GM23338 (cell line): Measurements from ENCODE around the gene MLF1. TPM values are rescaled to one million over a fixed set of nuclear protein-coding genes. Genes with fewer than 3 reads are reported as not detected.

Experiments used
- ATAC-seq: fragments of 200-7000 bp; cut with Tn5 transposase; 3 replicates; pipeline ENCODE4 v1.9.1; 2020
- DNase-seq: peaks from one replicate; pipeline ENCODE4 v3.0.0-alpha.2; 2015; ENCODE audit warnings: low spot score
- H2AFZ ChIP-seq: fragments of 200-600 bp; sonication (generic); 2 replicates; pipeline ENCODE4 v1.8.0; 2016; ENCODE audit warnings: antibody characterized with exemption, mild to moderate bottlenecking, moderate library complexity
- H3F3A ChIP-seq: fragments of 200-600 bp; sonication (generic); replicated peaks from 2 replicates; pipeline ENCODE4 v1.8.0; 2017; ENCODE audit warnings: antibody characterized with exemption, mixed run types, low read depth
- H3K27ac ChIP-seq: fragments of 200-600 bp; sonication (generic); 2 replicates; pipeline ENCODE4 v1.6.1; 2016; ENCODE audit warnings: low read depth
- H3K27me3 ChIP-seq: fragments of 200-600 bp; sonication (generic); 2 replicates; pipeline ENCODE4 v1.8.0; 2016; ENCODE audit warnings: mild to moderate bottlenecking, mixed run types, moderate library complexity; ENCODE audit not compliant: insufficient read depth
- H3K36me3 ChIP-seq: fragments of 200-600 bp; sonication (generic); 2 replicates; pipeline ENCODE4 v1.8.0; 2016; ENCODE audit warnings: mild to moderate bottlenecking; ENCODE audit not compliant: insufficient read depth
- H3K4me1 ChIP-seq: fragments of 200-600 bp; sonication (generic); 2 replicates; pipeline ENCODE4 v1.8.0; 2016; ENCODE audit warnings: mild to moderate bottlenecking, moderate library complexity; ENCODE audit not compliant: insufficient read depth
- H3K4me2 ChIP-seq: fragments of 200-600 bp; sonication (generic); 2 replicates; pipeline ENCODE4 v1.7.1; 2017; ENCODE audit warnings: mixed run types
- H3K4me3 ChIP-seq: fragments of 200-600 bp; sonication (generic); 2 replicates; pipeline ENCODE4 v1.6.1; 2016; ENCODE audit warnings: mixed run types
- H3K79me2 ChIP-seq: fragments of 200-600 bp; sonication (generic); replicated peaks from 2 replicates; pipeline ENCODE4 v1.8.0; 2017; ENCODE audit warnings: mild to moderate bottlenecking; ENCODE audit not compliant: insufficient read depth
- H3K9me2 ChIP-seq: fragments of 200-600 bp; sonication (generic); 2 replicates; pipeline ENCODE4 v1.8.0; 2017; ENCODE audit not compliant: insufficient read depth
- H4K20me1 ChIP-seq: fragments of 200-600 bp; sonication (generic); replicated peaks from 2 replicates; pipeline ENCODE4 v1.8.0; 2017; ENCODE audit warnings: mild to moderate bottlenecking; ENCODE audit not compliant: insufficient read depth
- H3K27ac Mint-ChIP-seq: 2 replicates; pipeline ENCODE4 v1.8.0; 2020; ENCODE audit warnings: inconsistent platforms, mild to moderate bottlenecking, moderate library complexity, mixed read lengths
- H3K27me3 Mint-ChIP-seq: 3 replicates; pipeline ENCODE4 v1.8.0; 2022; ENCODE audit warnings: low read depth, mild to moderate bottlenecking, moderate library complexity, mixed read lengths, inconsistent platforms; ENCODE audit not compliant: insufficient read depth, poor library complexity
- H3K36me3 Mint-ChIP-seq: 3 replicates; pipeline ENCODE4 v1.8.0; 2021; ENCODE audit warnings: low read depth, mild to moderate bottlenecking, inconsistent platforms, moderate library complexity, mixed read lengths
- H3K4me1 Mint-ChIP-seq: 3 replicates; pipeline ENCODE4 v1.8.0; 2020; ENCODE audit warnings: mild to moderate bottlenecking, inconsistent platforms, mixed read lengths
- H3K4me3 Mint-ChIP-seq: 3 replicates; pipeline ENCODE4 v1.8.0; 2021; ENCODE audit warnings: moderate library complexity, mild to moderate bottlenecking, inconsistent platforms, mixed read lengths
- H3K9me3 Mint-ChIP-seq: 3 replicates; pipeline ENCODE4 v1.8.0; 2020; ENCODE audit warnings: moderate library complexity, mild to moderate bottlenecking, inconsistent platforms, mixed read lengths
- CREB1 ChIP-seq: fragments of 250-450 bp; sonication (Bioruptor Pico); IDR thresholded peaks from 2 replicates; pipeline ENCODE4 v1.5.0; 2020; ENCODE audit warnings: low read depth, mild to moderate bottlenecking, moderate library complexity
- CTCF ChIP-seq, 2 experiments: fragments of 200-600 bp in 1 of 2; sonication (generic) in 1 of 2; conservative IDR thresholded peaks; 2 replicates each; pipeline versions ENCODE4 v1.5.1 to v1.6.1; 2016 to 2017; ENCODE audit warnings: antibody characterized with exemption in 2 of 2, low read depth in 2 of 2, mild to moderate bottlenecking in 2 of 2, moderate library complexity in 1 of 2
- EZH2 ChIP-seq: fragments of 200-600 bp; sonication (generic); IDR thresholded peaks from one replicate; pipeline ENCODE4 v1.8.0; 2017; ENCODE audit warnings: antibody characterized with exemption, mild to moderate bottlenecking, low read depth; ENCODE audit not compliant: unreplicated experiment
- POLR2AphosphoS5 ChIP-seq: IDR thresholded peaks from 2 replicates; pipeline ENCODE4 v1.6.1; 2016; ENCODE audit warnings: antibody characterized with exemption, low read depth
- ZNF462 ChIP-seq: fragments of 250-450 bp; sonication (Bioruptor Pico); IDR thresholded peaks from 2 replicates; pipeline ENCODE4 v1.5.0; 2020; ENCODE audit warnings: mild to moderate bottlenecking, moderate library complexity
- polyA plus RNA-seq: library from polyadenylated mRNA; unstranded; fragments of >200 nt; fragmentation: Nextera tagmentation; extraction: Ambion mirVana; gene quantifications from 2 replicates; pipeline ENCODE4 v1.2.1, GENCODE V29; 2016
- total RNA-seq: library from RNA; depleted of rRNA; stranded (reverse); fragments of >200 nt; shearing (Covaris generic); gene quantifications from 2 replicates; pipeline ENCODE4 v1.2.3, GENCODE V29; 2014

Gene MLF1
- total and polyA plus RNA-seq, 2 experiments from 2014 or later = 36.6 to 63.6 TPM

GRCh38 chr3:158539414-158540014 lies 31.5 kb upstream of the MLF1 start (continued):
- no peak for TF ChIP-seq ZNF462

- Mint-ChIP-seq H3K9me3 (no peaks in the 10 kb centered on the region), H3K27me3 (no peaks in the 10 kb centered on the region), H3K4me3 (no peak overlapping the region), H3K4me1 (no peaks in the 10 kb centered on the region), H3K36me3 (no peaks in the 10 kb centered on the region), H3K27ac (no peak overlapping the region)
- TF ChIP-seq CREB1 = no peak
- TF ChIP-seq POLR2AphosphoS5 = no peak
- no peak for TF ChIP-seq CTCF (conservative IDR thresholded peaks at IDR 0.05; ENCODE audit: low read depth in 2 of 2)
- no peak for TF ChIP-seq EZH2
- no peak for DNase-seq
- Histone ChIP-seq H3K79me2 (no peaks in the 10 kb centered on the region), H3K27ac (no peak overlapping the region), H3K9me2 (no peaks in the 10 kb centered on the region), H3K4me3 (no peak overlapping the region), H3K36me3 (no peaks in the 10 kb centered on the region), H3F3A (no peaks in the 10 kb centered on the region), H2AFZ (no peak overlapping the region), H3K4me1 (no peaks in the 10 kb centered on the region), H3K4me2 (no peak overlapping the region), H4K20me1 (no peaks in the 10 kb centered on the region), H3K27me3 (no peaks in the 10 kb centered on the region)
- ATAC-seq = no peak
Observed at GRCh38 chr3:158540066-158540465, 30.9 kb upstream of the MLF1 start.
